DMS 273 treated with DMSO at 0.1 percent for 48 hours (cell line): ENCODE measurements around the gene CES3.
"Not testable (repeated sequence)": the region's sequence is repeated elsewhere in the genome, so short reads cannot be mapped to it uniquely, and the experiment has no call there.

Source experiments
- DNase-seq: peaks from one replicate; lab custom pipeline; 2025; lab: John Stamatoyannopoulos, UW

Gene CES3

GRCh38 chr16:66970775-66971720, 10.0 kb downstream of the CES3 start:
- DNase-seq, result no peak

GRCh38 chr16:66972983-66973382, 11.9 kb downstream of the CES3 start:
- DNase-seq, result no peak

- DNase-seq, result no peak
Observed at GRCh38 chr16:66973716-66974115, 12.7 kb downstream of the CES3 start.

- DNase-seq, result not testable (repeated sequence)
Observed at GRCh38 chr16:66974156-66974931, 13.3 kb downstream of the CES3 start.

- DNase-seq, result not testable (repeated sequence)
Observed at GRCh38 chr16:66974932-66975246, 13.8 kb downstream of the CES3 start.

- no peak for DNase-seq
Observed at GRCh38 chr16:66975302-66975893, 14.3 kb downstream of the CES3 start.

GRCh38 chr16:66976746-66977145, 15.7 kb downstream of the CES3 start:
- DNase-seq, result no peak

- DNase-seq, result peak; percentile 78
Observed at GRCh38 chr16:66977341-66978113, 16.5 kb downstream of the CES3 start.

GRCh38 chr16:66979011-66979717, 18.1 kb downstream of the CES3 start:
- no peak for DNase-seq

- DNase-seq, result no peak
Observed at GRCh38 chr16:66983033-66983432, 22.0 kb downstream of the CES3 start.

- DNase-seq, result no peak
Observed at GRCh38 chr16:66984892-66985311, 23.8 kb downstream of the CES3 start.

- no peak for DNase-seq
Observed at GRCh38 chr16:66986559-66986958, 25.5 kb downstream of the CES3 start.

- no peak for DNase-seq
Observed at GRCh38 chr16:66988197-66988788, 27.2 kb downstream of the CES3 start, which contains the start of gene CES4A. TSS of gene CES4A (plus strand) at chr16:66988589. CDS start at chr16:66988773, 184 bp downstream.

- no peak for DNase-seq
Observed at GRCh38 chr16:66991545-66992077, 30.5 kb downstream of the CES3 start.

GRCh38 chr16:66993558-66993957, 32.5 kb downstream of the CES3 start:
- DNase-seq, result not testable (repeated sequence)

GRCh38 chr16:66996324-66996982, 35.4 kb downstream of the CES3 start:
- no peak for DNase-seq

- no peak for DNase-seq
Observed at GRCh38 chr16:66996983-66997358, 35.9 kb downstream of the CES3 start.

GRCh38 chr16:67000384-67001351, 39.6 kb downstream of the CES3 start:
- DNase-seq, result no peak

GRCh38 chr16:67001726-67002125, 40.7 kb downstream of the CES3 start:
- no peak for DNase-seq
